Measurements from ENCODE around the gene IGFALS.
A peak's percentile ranks its signal among the peaks of the same experiment; 100 is the strongest.

The IGFALS gene

DNA sequence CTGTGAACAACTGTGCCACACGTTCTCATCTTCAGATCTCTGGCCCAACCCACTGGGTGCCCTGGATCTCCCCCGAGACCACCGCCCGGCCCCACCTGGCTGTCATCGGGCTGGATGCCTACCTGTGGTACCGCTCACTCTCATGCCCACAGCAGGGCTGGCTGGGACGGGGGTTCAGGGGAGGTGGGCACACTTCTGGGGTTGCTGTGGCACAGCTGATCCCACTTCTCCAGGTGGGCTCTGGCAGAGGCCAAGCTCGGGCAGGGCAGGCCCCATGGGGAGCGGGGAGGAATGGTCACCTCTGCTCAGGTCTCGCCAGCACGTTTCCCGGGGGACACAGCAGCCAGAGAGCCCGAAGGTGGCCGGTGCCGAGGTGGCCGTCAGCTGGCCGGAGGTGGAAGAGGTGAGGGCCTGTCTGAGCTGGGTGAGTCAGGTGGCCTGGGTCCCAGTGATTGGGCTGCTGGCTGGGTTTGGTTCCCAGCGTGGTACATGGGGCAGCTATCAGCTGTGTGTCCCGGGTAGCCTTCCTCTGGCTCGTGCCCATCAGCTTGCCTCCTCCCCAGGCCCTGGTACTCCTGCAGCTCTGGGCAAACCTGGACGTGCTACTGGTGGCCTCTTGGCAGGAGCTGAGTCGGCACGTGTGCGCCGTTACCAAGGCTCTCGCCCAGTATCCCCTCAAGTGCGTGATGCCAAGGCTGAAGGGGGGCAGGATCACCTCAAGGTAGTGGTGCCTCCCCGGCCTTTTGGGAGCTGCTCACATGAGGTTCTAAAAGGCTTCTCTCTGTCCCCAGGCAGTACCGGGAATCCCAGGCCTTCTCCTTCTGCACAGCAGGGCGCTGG lies 18.3 kb downstream of the IGFALS start:
- DNase-seq = no peak

DNA sequence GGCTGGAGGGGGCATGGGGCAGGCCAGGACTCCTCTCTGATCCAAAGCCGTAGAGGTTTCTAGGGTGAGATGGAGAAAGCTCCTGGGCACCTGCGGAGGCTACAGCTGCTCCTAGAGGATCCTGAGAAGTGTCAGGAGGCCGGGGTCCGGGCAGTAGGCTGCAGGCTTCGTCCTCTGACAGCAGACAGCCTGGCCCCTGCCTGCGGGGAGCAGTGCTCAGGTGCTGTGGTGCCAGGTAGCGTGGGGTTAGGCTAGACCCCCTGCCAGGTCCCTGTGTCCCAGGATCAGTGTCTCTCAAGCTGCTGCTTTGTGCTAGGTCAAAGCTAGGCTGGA lies 19.1 kb downstream of the IGFALS start:
- no peak for DNase-seq

DNA sequence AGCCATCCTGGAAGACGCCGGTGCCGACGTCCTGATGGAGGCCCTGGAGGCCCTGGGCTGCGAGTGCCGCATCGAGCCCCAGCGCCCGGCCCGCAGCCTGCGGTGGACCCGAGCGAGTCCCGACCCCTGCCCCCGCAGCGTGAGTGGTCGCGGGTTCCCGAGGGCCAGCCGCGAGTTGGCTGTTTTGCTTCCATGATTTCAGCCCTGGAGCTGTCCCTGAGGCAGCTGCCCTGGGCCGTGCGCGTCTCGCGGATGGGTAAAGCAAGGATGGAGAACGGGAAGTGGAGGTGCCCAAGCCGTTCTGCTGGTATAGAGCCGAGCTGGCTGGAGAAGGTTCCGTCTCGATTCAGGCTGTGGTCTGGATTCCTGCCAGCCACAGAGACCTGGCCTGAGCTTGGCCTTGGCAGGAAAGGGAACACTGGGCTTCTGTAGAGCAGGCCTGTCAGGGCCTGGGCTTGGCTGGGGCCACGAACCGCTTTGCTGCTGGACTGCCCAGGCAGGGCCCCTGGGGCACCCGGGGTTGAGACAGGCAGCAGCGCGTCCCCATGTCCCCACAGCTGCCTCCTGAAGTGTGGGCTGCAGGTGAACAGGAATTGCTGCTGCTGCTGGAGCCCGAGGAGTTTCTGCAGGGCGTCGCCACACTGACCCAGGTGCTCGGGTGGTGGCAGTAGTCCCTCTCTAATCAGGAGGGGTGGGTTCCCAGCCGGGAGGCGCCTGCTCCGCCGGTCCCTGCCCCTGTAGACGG lies 19.6 kb downstream of the IGFALS start:
- no peak for DNase-seq

DNA sequence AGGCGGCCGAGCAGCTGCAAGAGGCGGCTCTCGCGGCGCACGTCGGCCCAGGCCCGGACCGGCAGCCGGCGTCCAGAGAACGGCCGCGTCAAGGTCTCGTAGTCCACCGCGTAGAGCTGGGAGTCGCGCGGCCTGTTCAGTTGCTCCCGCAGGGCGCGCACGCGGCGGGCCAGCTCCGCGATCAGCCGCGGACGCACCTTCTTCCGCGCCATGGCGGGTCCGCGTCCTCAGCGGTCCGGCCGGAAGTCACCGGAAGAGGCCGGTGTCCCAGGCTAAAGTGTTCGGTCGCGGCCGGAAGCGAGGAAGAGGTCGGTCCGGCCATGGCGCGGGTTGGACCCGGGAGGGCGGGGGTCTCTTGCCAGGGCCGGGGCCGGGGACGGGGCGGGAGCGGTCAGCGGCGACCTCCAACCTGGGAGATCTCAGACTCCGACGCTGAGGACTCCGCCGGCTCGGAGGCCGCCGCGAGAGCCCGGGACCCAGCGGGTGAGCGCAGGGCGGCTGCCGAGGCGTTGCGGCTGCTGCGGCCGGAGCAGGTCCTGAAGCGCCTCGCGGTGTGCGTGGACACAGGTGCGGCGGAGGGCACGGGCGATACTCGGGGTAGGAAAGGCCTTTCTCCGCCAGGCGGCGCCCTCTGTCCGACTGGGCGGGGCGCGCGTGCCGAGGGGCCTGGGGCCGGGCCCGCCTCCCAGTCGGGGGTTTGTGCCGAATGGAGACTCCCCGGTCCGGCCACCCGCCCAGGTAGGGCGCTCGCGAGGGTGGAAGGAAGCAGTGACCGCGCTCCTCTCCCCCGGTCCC lies 20.4 kb downstream of the IGFALS start, which contains the start of gene MRPS34:
Gene MRPS34, minus strand, starts transcription at position 227 of the 795 bp plus-strand sequence. Its CDS starts 15 bp downstream, at position 212.
- DNase-seq = peak; percentile 54

DNA sequence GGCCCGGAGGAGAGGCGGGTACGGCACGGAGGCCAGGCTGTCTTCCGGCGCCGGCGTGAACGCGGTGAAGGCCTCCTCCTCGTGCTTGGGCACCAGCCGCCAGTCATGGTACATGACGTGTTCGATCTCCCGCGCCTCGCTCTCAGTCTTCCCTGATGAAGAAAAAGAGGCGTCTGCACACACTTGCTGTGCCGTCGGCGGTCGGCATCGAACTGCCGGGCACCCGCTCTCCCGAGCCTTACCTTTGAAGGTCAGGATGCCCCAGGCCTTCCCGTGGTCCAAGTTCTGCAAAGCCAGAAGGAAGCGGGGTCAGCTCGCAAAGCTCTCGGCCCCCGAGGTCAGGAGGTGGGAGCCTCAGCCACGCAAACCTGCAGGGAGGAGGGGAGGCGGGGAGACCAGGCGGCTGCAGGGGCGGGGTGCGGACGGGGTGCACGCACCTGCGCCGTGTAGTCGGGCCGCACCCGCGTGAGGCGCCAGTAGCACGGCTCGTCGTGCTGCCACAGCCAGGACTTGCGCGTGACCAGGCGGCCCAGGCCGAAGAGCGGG lies 21.1 kb downstream of the IGFALS start, which contains the start of gene EME2:
Gene EME2, plus strand, starts transcription at position 449 of the 546 bp plus-strand sequence. CDS start 418 bp downstream, outside the sequence.
- DNase-seq = no peak

DNA sequence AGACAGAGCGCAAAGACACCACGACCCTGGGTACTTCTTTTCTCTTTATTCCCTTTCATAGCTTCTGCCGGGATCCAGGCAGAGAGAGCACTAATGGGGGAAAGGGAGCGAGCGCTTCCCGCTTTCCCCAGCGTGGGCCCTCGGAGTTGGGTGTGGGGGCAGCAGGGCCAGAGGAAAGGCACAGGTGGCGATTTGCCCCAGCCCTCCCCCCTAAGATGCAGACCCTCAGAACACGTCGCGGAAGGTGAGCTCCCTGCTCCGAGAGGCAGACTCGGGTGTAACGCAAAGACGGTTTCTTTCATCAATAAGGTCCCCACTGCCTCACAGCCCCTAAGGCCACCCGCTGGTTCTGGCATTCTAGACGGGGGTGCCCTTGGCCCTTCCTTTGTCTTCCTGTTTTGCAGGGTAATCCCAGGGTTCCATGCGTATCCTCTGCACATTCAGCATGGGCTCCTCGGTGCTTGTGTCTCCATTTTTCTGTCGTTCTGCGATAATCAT lies 21.6 kb downstream of the IGFALS start:
- DNase-seq = no peak

DNA sequence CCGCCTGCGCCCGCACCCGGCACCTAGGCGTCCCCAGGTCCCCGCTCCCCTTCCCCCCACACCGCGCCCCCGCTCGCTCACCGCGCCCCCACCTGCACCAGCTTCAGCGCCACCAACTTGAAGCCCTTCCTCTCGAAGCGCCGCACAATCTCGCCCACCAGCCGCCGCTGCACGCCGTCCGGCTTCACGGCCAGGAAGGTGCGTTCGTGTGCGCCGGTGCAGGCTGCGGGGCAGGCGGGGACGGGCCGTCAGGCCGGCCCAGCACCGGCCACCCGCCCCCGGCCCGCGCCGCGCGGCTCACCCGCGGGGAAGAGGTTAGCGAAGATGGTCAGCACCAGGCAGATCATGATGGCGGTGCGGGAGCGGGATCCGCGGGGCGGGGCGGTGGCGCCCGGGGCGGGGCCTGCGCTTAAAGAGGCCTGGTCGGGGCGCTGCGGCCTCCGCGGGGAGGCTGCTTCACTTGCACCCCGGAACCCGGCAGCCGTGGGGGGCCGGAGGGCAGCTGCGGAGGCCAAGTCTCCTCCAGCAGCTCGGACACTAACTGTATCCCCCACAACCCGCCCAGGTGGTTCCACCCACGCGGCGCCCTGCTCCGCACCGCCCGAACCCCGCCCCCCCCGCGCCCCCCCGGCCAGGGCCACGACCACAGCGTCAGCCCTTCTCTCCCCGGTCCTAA lies 22.2 kb downstream of the IGFALS start, which contains the start of gene NME3:
Gene NME3, minus strand, starts transcription at position 356 of the 676 bp plus-strand sequence. Its CDS starts 9 bp downstream, at position 347.
- DNase-seq = peak; percentile 24

DNA sequence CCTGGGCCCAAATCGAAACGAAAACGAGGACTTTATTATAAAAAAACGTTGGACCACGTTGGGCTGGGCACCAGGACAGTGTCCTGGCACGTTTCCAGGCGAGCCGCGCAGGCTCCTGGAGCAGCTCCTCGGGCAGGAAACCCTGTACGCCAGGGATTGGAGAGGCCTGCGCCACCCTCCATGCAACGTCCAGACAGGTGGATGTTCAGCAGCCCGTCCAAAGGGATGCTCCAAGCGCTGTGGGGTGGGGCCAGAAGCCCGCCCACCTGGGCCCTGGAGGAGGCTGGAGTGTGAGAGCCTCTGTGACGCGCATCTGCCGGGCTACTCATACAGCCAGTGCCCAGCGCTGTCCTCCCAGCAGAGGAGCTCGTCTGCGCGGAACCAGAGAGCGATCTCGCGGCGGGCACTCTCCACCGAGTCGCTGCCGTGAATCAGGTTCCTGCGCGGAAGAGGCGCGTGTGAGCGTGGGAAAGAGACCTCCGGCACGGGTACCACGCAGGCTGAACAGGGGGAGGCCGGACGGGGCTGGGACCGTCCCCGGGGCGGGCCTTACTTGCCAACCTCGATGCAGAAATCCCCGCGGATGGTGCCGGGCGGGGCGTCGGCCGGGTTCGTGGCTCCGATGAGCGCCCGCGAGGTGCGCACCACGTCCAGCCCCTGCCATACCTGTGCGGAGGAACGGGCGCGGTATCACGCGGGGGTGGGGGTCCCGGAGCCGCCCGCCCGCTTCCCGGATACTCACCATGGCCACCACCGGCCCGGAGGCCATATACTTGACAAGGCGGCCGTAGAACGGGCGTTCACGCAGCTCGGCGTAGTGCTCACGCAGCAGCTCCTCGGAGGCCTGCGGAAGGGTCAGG lies 22.9 kb downstream of the IGFALS start:
- peak; percentile 69 for DNase-seq

DNA sequence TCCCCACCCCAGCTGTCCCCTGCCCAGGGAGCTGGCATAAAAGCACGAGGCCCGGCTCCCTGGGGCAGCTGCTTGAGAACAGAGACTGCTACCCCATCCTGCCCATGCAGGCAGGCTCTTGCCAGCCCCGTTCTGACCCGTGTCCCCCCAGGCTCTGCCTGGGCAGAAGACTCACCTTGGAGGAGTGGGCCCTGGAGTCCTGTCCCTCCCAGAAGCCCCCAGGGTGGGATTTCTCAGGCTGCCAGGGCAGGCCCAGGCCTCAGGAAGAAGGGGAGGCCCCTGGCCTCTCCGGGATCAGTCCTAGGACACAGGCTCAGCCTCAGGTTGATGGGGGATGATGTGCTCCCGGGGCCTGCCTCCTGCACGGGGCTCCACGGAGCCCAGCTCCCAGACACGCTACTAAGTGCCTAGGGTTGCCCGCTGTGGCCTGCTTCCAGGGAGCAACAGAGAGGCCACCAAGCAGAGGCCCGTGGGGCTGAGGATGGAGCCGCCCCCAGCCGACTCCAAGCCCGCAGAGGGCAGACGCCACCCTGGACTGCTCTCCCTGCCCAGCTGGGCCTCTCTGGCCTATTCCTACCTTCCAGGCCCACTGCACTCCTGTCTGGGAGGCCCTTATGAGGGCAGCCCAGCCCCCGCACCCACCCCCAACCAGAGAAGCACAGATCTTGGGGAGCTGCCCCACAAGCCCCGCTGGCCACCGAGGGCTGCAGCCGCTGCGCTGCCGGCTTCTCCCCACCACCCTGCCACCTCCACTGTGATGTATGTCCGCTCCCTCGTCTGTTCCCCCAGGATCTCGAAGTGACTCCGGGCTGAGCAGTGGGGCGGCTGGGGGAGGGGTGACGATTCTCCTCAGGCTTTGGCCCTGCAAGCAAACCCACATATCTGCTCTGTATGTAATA lies 23.9 kb downstream of the IGFALS start:
- DNase-seq = no peak

DNA sequence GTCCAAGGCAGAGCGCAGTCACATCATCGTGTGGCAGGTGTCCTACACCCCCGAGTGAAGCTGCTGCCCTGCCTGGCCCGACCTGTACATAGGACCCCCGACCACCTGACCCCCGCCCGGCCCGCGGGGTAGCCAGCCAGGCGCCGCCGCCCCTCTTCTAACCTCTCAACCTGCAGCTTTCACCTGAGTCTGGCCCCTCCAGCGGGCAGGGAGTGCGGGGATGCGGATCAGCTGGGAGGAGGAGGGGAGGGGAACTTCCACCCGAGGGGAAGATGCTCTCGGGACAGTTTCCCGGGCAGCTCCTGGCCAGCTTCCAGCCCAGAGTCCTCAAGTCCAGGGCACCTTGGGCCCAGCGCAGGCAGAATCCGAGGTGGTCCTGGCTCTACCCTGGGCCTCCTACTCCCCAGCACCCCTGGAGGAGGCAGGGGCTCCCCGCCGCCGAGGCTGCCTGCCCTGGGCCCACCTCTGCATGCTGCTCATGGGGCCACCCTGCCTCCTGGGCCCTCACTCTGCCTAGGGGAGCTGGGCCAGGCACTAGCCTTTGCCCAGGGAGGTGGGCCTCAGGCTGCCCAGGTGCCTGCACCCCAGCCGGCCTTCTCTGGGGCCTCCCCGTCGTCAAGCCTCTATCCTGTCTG lies 24.6 kb downstream of the IGFALS start:
- no peak for DNase-seq

DNA sequence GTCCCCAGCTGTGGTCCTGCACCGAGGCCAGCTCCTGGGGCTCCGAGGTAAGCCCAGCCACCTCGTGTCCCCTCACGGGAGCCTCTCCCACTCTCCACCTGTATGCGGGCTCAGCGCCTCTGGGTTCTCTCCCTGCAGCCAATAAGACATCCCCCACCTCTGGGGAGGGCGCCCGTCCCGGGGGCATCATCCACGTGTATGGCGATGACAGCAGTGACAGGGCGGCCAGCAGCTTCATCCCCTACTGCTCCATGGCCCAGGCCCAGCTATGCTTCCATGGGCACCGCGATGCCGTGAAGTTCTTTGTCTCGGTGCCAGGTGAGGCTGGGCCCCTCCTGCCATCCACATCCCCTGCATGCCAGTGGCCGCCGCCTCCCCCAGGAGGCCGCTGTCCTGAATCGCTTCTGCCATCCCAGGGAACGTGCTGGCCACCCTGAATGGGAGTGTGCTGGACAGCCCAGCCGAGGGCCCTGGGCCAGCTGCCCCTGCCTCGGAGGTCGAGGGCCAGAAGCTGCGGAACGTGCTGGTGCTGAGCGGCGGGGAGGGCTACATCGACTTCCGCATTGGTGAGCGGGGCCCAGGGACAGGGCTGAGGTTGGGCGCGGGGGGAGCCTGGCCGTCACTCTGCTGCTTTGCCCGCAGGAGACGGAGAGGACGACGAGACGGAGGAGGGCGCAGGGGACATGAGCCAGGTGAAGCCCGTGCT lies 25.3 kb downstream of the IGFALS start:
- no peak for DNase-seq

DNA sequence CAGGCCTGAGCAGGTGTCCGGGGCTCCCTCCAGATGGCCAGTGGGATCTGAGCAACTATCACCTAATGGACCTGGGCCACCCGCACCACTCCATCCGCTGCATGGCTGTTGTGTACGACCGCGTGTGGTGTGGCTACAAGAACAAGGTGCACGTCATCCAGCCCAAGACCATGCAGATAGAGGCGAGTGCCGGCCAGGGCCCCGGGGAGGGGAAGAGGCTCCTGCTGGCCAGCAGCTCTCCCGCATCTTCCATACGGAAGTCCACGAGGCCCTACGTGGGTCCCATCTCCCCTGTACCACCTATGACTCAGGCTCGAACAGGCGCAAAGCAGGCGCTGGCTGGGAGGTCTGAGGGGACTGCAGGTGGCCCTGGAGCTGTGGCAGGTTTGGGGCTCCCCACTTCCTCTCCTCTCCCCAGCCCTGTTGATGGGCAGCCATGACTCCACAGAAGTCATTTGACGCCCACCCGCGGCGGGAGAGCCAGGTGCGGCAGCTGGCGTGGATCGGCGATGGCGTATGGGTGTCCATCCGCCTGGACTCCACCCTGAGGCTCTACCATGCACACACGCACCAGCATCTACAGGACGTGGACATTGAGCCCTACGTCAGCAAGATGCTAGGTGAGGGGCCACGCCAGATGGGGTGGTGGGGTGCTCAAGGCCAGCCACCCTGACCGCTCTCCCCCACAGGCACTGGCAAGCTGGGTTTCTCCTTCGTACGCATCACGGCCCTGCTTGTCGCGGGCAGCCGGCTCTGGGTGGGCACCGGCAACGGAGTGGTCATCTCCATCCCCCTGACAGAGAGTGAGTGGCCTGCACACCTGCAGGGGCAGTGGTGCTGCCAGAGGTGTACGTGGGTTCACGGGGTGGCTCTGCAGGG lies 26.1 kb downstream of the IGFALS start:
- DNase-seq = no peak

DNA sequence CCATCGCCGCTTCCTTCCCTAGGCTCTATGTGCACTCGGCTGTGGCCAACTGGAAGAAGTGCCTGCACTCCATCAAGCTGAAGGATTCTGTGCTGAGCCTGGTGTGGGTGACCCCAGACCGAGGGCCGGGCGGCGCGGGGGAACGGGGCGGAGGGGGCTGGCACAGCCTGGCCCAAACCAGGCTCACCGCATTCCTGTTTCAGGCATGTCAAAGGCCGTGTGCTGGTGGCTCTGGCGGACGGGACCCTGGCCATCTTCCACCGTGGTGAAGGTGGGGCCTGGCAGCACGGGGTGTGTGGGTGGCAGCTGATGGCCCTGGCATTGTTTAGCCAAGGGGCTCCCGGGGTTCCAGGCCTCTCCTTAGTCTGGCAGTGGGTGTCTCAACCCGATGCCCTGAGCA lies 26.8 kb downstream of the IGFALS start:
- no peak for DNase-seq

DNA sequence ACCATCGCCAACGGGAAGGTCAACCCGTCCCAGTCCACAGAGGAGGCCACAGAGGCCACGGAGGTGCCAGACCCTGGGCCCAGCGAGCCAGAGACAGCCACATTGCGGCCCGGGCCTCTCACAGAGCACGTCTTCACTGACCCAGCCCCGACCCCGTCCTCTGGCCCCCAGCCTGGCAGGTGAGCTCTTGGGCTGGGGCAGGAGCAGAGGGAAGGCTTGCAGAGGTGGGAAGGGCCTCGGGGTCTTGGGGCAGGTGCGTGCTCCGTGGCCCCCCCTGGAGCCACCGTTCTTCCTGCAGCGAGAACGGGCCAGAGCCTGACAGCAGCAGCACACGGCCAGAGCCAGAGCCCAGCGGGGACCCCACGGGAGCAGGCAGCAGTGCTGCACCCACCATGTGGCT lies 27.3 kb downstream of the IGFALS start:
- DNase-seq = no peak

DNA sequence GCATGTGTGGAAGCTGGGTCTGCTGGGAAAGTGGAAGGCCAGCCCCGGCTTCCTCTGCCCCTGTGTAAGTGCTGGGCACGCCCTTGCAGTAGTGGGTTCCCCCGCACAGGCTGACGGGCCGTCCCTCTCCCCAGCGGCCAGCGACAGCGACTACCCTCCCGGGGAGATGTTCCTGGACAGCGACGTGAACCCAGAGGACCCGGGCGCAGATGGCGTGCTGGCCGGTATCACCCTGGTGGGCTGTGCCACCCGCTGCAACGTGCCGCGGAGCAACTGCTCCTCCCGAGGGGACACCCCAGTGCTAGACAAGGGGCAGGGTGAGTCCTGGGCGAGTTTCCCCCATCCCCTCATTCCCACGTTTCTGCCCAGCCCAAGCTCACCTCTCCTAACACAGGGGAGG lies 27.7 kb downstream of the IGFALS start:
- no peak for DNase-seq

DNA sequence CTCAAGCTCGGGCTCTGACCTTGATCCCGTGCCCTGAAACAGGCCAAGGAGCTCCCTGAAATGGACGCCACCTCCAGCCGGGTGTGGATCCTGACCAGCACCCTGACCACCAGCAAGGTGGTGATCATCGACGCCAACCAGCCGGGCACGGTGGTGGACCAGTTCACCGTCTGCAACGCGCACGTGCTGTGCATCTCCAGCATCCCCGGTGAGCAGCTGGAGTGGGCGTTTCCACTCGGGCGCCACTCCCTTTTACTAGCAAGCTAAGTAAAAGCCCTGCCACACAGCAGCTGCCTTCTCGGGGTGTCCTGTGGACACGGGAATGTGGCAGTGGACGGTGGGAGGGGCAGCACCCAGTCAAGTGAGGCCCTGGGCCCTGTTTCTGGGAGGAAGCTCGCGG lies 28.5 kb downstream of the IGFALS start:
- DNase-seq = no peak
